H9 (cell line): ENCODE data around the gene SLMAP. TPM values are rescaled to one million over a fixed set of nuclear protein-coding genes. Genes with fewer than 3 reads are reported as not detected.

Experiments used
- DNase-seq: peaks from one replicate; pipeline ENCODE4 v3.0.0-alpha.2; 2017
- H2AFZ ChIP-seq: one replicate; pipeline ENCODE4 v1.6.1; 2013; ENCODE audit warnings: mild to moderate bottlenecking, low read length, control low read depth, moderate library complexity
- H2AK5ac ChIP-seq: 2 replicates; pipeline ENCODE4 v1.6.1; 2013; ENCODE audit warnings: low read length, control low read depth, mixed read lengths; ENCODE audit not compliant: insufficient read length
- H2BK120ac ChIP-seq: one replicate; pipeline ENCODE4 v1.6.1; 2013; ENCODE audit warnings: low read depth, mild to moderate bottlenecking, low read length, control low read depth, inconsistent platforms; ENCODE audit not compliant: poor library complexity, severe bottlenecking
- H2BK12ac ChIP-seq: 2 replicates; pipeline ENCODE4 v1.6.1; 2013; ENCODE audit warnings: low read length, control low read depth, mixed read lengths, low read depth; ENCODE audit not compliant: insufficient read length
- H2BK15ac ChIP-seq: 2 replicates; pipeline ENCODE4 v1.6.1; 2013; ENCODE audit warnings: low read depth, low read length, control low read depth
- H2BK20ac ChIP-seq: one replicate; pipeline ENCODE4 v1.6.1; 2013; ENCODE audit warnings: low read depth, mild to moderate bottlenecking, low read length, control low read depth, inconsistent platforms; ENCODE audit not compliant: poor library complexity, severe bottlenecking
- H2BK5ac ChIP-seq: 2 replicates; pipeline ENCODE4 v1.6.1; 2013; ENCODE audit warnings: low read length, control low read depth, mixed read lengths; ENCODE audit not compliant: insufficient read length
- H3K14ac ChIP-seq: 2 replicates; pipeline ENCODE4 v1.6.1; 2013; ENCODE audit warnings: low read length, control low read depth; ENCODE audit not compliant: insufficient read depth
- H3K18ac ChIP-seq: 2 replicates; pipeline ENCODE4 v1.6.1; 2013; ENCODE audit warnings: low read depth, mild to moderate bottlenecking, mixed read lengths, low read length, control low read depth; ENCODE audit not compliant: insufficient read length
- H3K23ac ChIP-seq: 2 replicates; pipeline ENCODE4 v1.6.1; 2013; ENCODE audit warnings: low read length, control low read depth, mixed read lengths, low read depth; ENCODE audit not compliant: insufficient read length
- H3K23me2 ChIP-seq: 2 replicates; pipeline ENCODE4 v1.6.1; 2013; ENCODE audit warnings: low read depth, mild to moderate bottlenecking, mixed read lengths, low read length, control low read depth; ENCODE audit not compliant: insufficient read length, poor library complexity, severe bottlenecking
- H3K27ac ChIP-seq: 2 replicates; pipeline ENCODE4 v1.5.1; 2013; ENCODE audit warnings: low read length, control low read depth, mixed read lengths, low read depth; ENCODE audit not compliant: insufficient read length
- H3K27me3 ChIP-seq: 2 replicates; pipeline ENCODE4 v1.6.1; 2013; ENCODE audit warnings: low read length, control low read depth, inconsistent platforms; ENCODE audit not compliant: insufficient read depth
- H3K4ac ChIP-seq: 2 replicates; pipeline ENCODE4 v1.6.1; 2013; ENCODE audit warnings: low read depth, mild to moderate bottlenecking, control low read depth, inconsistent platforms, low read length, moderate library complexity
- H3K4me1 ChIP-seq: 2 replicates; pipeline ENCODE4 v1.6.1; 2013; ENCODE audit warnings: low read length, control low read depth, inconsistent platforms; ENCODE audit not compliant: insufficient read depth
- H3K4me2 ChIP-seq: 2 replicates; pipeline ENCODE4 v1.6.1; 2013; ENCODE audit warnings: low read length, control low read depth, mixed read lengths; ENCODE audit not compliant: insufficient read length, insufficient read depth
- H3K56ac ChIP-seq: 2 replicates; pipeline ENCODE4 v1.6.1; 2013; ENCODE audit warnings: low read depth, mild to moderate bottlenecking, mixed read lengths, low read length, control low read depth; ENCODE audit not compliant: insufficient read length
- H3K79me1 ChIP-seq: 2 replicates; pipeline ENCODE4 v1.6.1; 2013; ENCODE audit warnings: low read depth, mild to moderate bottlenecking, moderate library complexity, low read length, control low read depth, inconsistent platforms; ENCODE audit not compliant: insufficient read depth, poor library complexity, severe bottlenecking
- H3K79me2 ChIP-seq: 2 replicates; pipeline ENCODE4 v1.6.1; 2013; ENCODE audit warnings: low read length, control low read depth, inconsistent platforms; ENCODE audit not compliant: insufficient read depth
- H3K9ac ChIP-seq: 2 replicates; pipeline ENCODE4 v1.6.1; 2013; ENCODE audit warnings: low read length, control low read depth, mixed read lengths; ENCODE audit not compliant: insufficient read length; ENCODE audit errors: extremely low read depth
- H3K9me3 ChIP-seq: one replicate; pipeline ENCODE4 v1.6.1; 2013; ENCODE audit warnings: low read depth, low read length, inconsistent platforms; ENCODE audit not compliant: control insufficient read depth
- H3T11ph ChIP-seq: one replicate; pipeline ENCODE4 v1.6.1; 2013; ENCODE audit warnings: mild to moderate bottlenecking, low read length, control low read depth, inconsistent platforms
- H4K20me1 ChIP-seq: one replicate; pipeline ENCODE4 v1.6.1; 2013; ENCODE audit not compliant: control insufficient read depth, insufficient read length, insufficient read depth
- H4K5ac ChIP-seq: 2 replicates; pipeline ENCODE4 v1.6.1; 2013; ENCODE audit warnings: low read depth, mild to moderate bottlenecking, mixed read lengths, low read length, control low read depth; ENCODE audit not compliant: insufficient read length
- H4K8ac ChIP-seq: replicated peaks from 2 replicates; pipeline ENCODE4 v1.6.1; 2013; ENCODE audit warnings: low read length, control low read depth, mixed read lengths, low read depth; ENCODE audit not compliant: insufficient read length
- H4K91ac ChIP-seq: 2 replicates; pipeline ENCODE4 v1.6.1; 2013; ENCODE audit warnings: low read depth, mild to moderate bottlenecking, moderate library complexity, mixed read lengths, low read length, control low read depth; ENCODE audit not compliant: insufficient read length
- H3K27ac Mint-ChIP-seq, 3 experiments: 2 replicates in 2 of 3; 3 replicates in 1 of 3; pipeline ENCODE4 v1.8.0; 2020 to 2021; ENCODE audit warnings: mixed read lengths in 3 of 3, mild to moderate bottlenecking in 1 of 3, moderate library complexity in 1 of 3
- H3K27me3 Mint-ChIP-seq: 2 replicates; pipeline ENCODE4 v1.8.0; 2021; ENCODE audit warnings: low read depth, mild to moderate bottlenecking, moderate library complexity, mixed read lengths
- H3K36me3 Mint-ChIP-seq, 3 experiments: 2 replicates in 2 of 3; 3 replicates in 1 of 3; pipeline ENCODE4 v1.8.0; 2020 to 2021; ENCODE audit warnings: low read depth in 3 of 3, mixed read lengths in 3 of 3; ENCODE audit not compliant: insufficient read depth in 1 of 3
- H3K4me1 Mint-ChIP-seq, 2 experiments: 2 replicates each; pipeline ENCODE4 v1.8.0; 2020; ENCODE audit warnings: mixed read lengths in 2 of 2
- H3K4me3 Mint-ChIP-seq, 2 experiments: 2 replicates in 1 of 2; 3 replicates in 1 of 2; pipeline ENCODE4 v1.8.0; 2020 to 2021; ENCODE audit warnings: mild to moderate bottlenecking in 2 of 2, mixed read lengths in 2 of 2, moderate library complexity in 1 of 2
- H3K9me3 Mint-ChIP-seq, 2 experiments: 2 replicates in 1 of 2; 3 replicates in 1 of 2; pipeline ENCODE4 v1.8.0; 2020; ENCODE audit warnings: mild to moderate bottlenecking in 2 of 2, mixed read lengths in 2 of 2, moderate library complexity in 1 of 2
- CTCF ChIP-seq: fragments of 200-600 bp; sonication (generic); conservative IDR thresholded peaks from 3 replicates; pipeline ENCODE4 v1.8.0; 2021; ENCODE audit warnings: antibody characterized with exemption, mild to moderate bottlenecking
- total RNA-seq: library from RNA; stranded (reverse); gene quantifications from 2 replicates; pipeline ENCODE4 v1.2.1, GENCODE V29; 2021

The SLMAP gene
- total RNA-seq, 1 experiment from 2014 or later = 65.1 TPM

DNA sequence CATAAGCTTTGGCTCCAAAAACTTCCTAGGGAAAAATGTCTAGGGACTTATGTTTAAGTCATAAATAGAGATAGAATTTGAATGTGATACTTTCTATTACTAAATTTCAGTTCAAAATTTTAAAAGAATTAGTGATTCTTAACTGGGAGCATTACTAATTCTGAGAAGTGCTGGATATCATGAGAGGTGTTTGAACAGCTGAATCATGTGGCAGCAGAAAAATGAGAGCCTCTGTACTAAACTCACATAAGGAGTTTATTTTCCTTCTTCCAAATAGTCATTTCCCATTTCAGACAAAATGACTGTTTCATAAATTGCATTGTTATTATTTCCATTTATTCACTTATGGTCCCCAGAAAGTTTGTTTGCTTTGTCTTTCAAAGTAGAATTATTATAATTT is 62.7 kb downstream of the SLMAP start:
- H3K36me3 Mint-ChIP-seq = peaks cover 0 to 3% (median 0%) of the 10 kb centered on the region in 3 experiments; a peak in 1 of 7 replicates
- Histone ChIP-seq H3K23me2 (no peaks in the 10 kb centered on the region), H2AFZ (no peak overlapping the region), H3K4ac (no peak overlapping the region), H2BK15ac (no peak overlapping the region), H3K79me1 (peaks cover 11% of the 10 kb centered on the region), H3K18ac (no peak overlapping the region), H4K91ac (no peak overlapping the region), H3K27ac (no peak overlapping the region), H3K79me2 (peaks cover 8% of the 10 kb centered on the region; the same call in 1 of the 2 replicates), H3K14ac (no peak overlapping the region), H3K56ac (no peak overlapping the region), H4K20me1 (no peaks in the 10 kb centered on the region), H3K9me3 (no peaks in the 10 kb centered on the region), H3K9ac (no peak overlapping the region), H2AK5ac (no peak overlapping the region), H3K23ac (no peak overlapping the region), H2BK12ac (no peak overlapping the region), H2BK120ac (no peak overlapping the region), H2BK5ac (no peak overlapping the region), H4K8ac (no peak overlapping the region), H2BK20ac (no peak overlapping the region), H4K5ac (no peak overlapping the region), H3K27me3 (no peaks in the 10 kb centered on the region), H3T11ph (no peak overlapping the region), H3K4me2 (no peak overlapping the region), H3K4me1 (peaks cover 2% of the 10 kb centered on the region; the same call in 1 of the 2 replicates)
- no peak overlapping the region for H3K27ac Mint-ChIP-seq
- no peak for TF ChIP-seq CTCF
- no peak for DNase-seq
- no peaks in the 10 kb centered on the region for H3K27me3 Mint-ChIP-seq
- H3K9me3 Mint-ChIP-seq = no peaks in the 10 kb centered on the region
- H3K4me3 Mint-ChIP-seq = no peak overlapping the region
- H3K4me1 Mint-ChIP-seq = peaks cover 18 to 23% of the 10 kb centered on the region in 2 experiments
